ENCODE results near the gene MAML2.

The MAML2 gene

GRCh38 chr11:96143041-96143521 is 199.9 kb downstream of the MAML2 start:
- no peak for TF ChIP-seq CTCF (IDR thresholded peaks at IDR 0.05; ENCODE audit: insufficient read depth, missing control alignments)
- DNase-seq (ENCODE audit: insufficient read length, low spot score) (no peak), FAIRE-seq (no peak)

GRCh38 chr11:96141626-96142025 is 201.4 kb downstream of the MAML2 start:
- no peak for TF ChIP-seq CTCF (IDR thresholded peaks at IDR 0.05; ENCODE audit: insufficient read depth, missing control alignments)
- FAIRE-seq (no peak), DNase-seq (ENCODE audit: insufficient read length, low spot score) (no peak)

GRCh38 chr11:96139691-96140090 is 203.3 kb downstream of the MAML2 start:
- no peak for FAIRE-seq
- no peak for TF ChIP-seq CTCF (IDR thresholded peaks at IDR 0.05; ENCODE audit: insufficient read depth, missing control alignments)
- no peak for DNase-seq (ENCODE audit: insufficient read length, low spot score)

- DNase-seq (ENCODE audit: insufficient read length, low spot score) = no peak
- TF ChIP-seq CTCF (IDR thresholded peaks at IDR 0.05; ENCODE audit: insufficient read depth, missing control alignments) = no peak
- no peak for FAIRE-seq
Measured at GRCh38 chr11:96137373-96137772, 205.6 kb downstream of the MAML2 start.

GRCh38 chr11:96136613-96137298 is 206.2 kb downstream of the MAML2 start:
- FAIRE-seq (no peak), DNase-seq (ENCODE audit: insufficient read length, low spot score) (no peak)
- no peak for TF ChIP-seq CTCF (IDR thresholded peaks at IDR 0.05; ENCODE audit: insufficient read depth, missing control alignments)

- TF ChIP-seq CTCF (IDR thresholded peaks at IDR 0.05; ENCODE audit: insufficient read depth, missing control alignments) = no peak
Measured at GRCh38 chr11:96134602-96135001, 208.4 kb downstream of the MAML2 start.

GRCh38 chr11:96132437-96132836 is 210.6 kb downstream of the MAML2 start:
- DNase-seq (ENCODE audit: insufficient read length, low spot score) (no peak), FAIRE-seq (no peak)
- TF ChIP-seq CTCF (IDR thresholded peaks at IDR 0.05; ENCODE audit: insufficient read depth, missing control alignments) = no peak

More at GRCh38 chr11:96134602-96135001, 208.4 kb downstream of the MAML2 start:
- DNase-seq (ENCODE audit: insufficient read length, low spot score) (no peak), FAIRE-seq (no peak)
